H1 (cell line): ENCODE data around the gene ADARB2. TPM values are rescaled to one million over a fixed set of nuclear protein-coding genes. Genes with fewer than 3 reads are reported as not detected.

ENCODE experiments used
- CTCF ChIA-PET: fragments of 300-600 bp; sonication (Branson Sonifier 250); formaldehyde crosslinking; loops from one replicate; lab custom pipeline; 2021; ENCODE audit not compliant: partially characterized antibody; lab: Charles Lee
- POLR2A ChIA-PET: fragments of 300-600 bp; sonication (Branson Sonifier 250); formaldehyde crosslinking; loops from one replicate; lab custom pipeline; 2021; ENCODE audit warnings: inconsistent platforms; ENCODE audit not compliant: partially characterized antibody; lab: Charles Lee
- DNase-seq, 2 experiments: peaks; one replicate each; pipeline versions ENCODE4 v3.0.0 to v3.0.0-alpha.2; 2010 to 2022; ENCODE audit warnings: low spot score in 2 of 2, low read depth in 1 of 2, mixed read lengths in 1 of 2
- FAIRE-seq: peaks from 2 replicates; lab custom pipeline; 2011; peaks lifted over from hg19 to GRCh38; lab: Jason Lieb, UNC
- H2AFZ ChIP-seq: 2 replicates; pipeline ENCODE4 v1.8.1; 2012; ENCODE audit warnings: low read length, inconsistent platforms
- H2AK5ac ChIP-seq: 2 replicates; pipeline ENCODE4 v1.6.1; 2013; ENCODE audit warnings: low read depth, low read length
- H2BK120ac ChIP-seq: replicated peaks from 2 replicates; pipeline ENCODE3; 2013; ENCODE audit warnings: low read depth, low read length, inconsistent platforms
- H2BK12ac ChIP-seq: 2 replicates; pipeline ENCODE4 v1.6.1; 2013; ENCODE audit warnings: low read depth, low read length
- H2BK15ac ChIP-seq: 2 replicates; pipeline ENCODE4 v1.6.1; 2013; ENCODE audit warnings: low read length
- H2BK20ac ChIP-seq: 2 replicates; pipeline ENCODE4 v1.6.1; 2013; ENCODE audit warnings: low read length
- H2BK5ac ChIP-seq: 2 replicates; pipeline ENCODE4 v1.6.1; 2013; ENCODE audit warnings: low read depth, low read length
- H3K14ac ChIP-seq: 2 replicates; pipeline ENCODE4 v1.6.1; 2013; ENCODE audit warnings: inconsistent platforms; ENCODE audit not compliant: insufficient read length
- H3K18ac ChIP-seq: 2 replicates; pipeline ENCODE4 v1.6.1; 2013; ENCODE audit warnings: low read length; ENCODE audit errors: extremely low read depth
- H3K23ac ChIP-seq: 2 replicates; pipeline ENCODE4 v1.6.1; 2013; ENCODE audit warnings: inconsistent platforms; ENCODE audit not compliant: insufficient read length
- H3K23me2 ChIP-seq: 2 replicates; pipeline ENCODE4 v1.6.1; 2013; ENCODE audit warnings: low read depth, low read length
- H3K27ac ChIP-seq: 2 replicates; pipeline ENCODE4 v1.6.1; 2011; ENCODE audit warnings: low read depth, low read length, inconsistent platforms
- H3K27me3 ChIP-seq, 4 experiments: replicated peaks in 1 of 4; 1 replicate in 1 of 4; 2 replicates in 3 of 4; pipeline versions ENCODE4 v1.6.1 to v1.8.1; 2011 to 2013; ENCODE audit warnings: low read length in 3 of 4, mild to moderate bottlenecking in 3 of 4, inconsistent platforms in 2 of 4, mixed read lengths in 2 of 4, moderate library complexity in 1 of 4; ENCODE audit not compliant: control insufficient read depth in 3 of 4, insufficient read depth in 3 of 4; ENCODE audit errors: extremely low read depth in 1 of 4
- H3K36me3 ChIP-seq, 4 experiments: 2 replicates each; pipeline versions ENCODE4 v1.6.1 to v1.8.1; 2011 to 2013; ENCODE audit warnings: mild to moderate bottlenecking in 4 of 4, low read length in 3 of 4, moderate library complexity in 2 of 4, control low read depth in 1 of 4, inconsistent platforms in 1 of 4; ENCODE audit not compliant: insufficient read depth in 4 of 4, control insufficient read depth in 2 of 4
- H3K4ac ChIP-seq: replicated peaks from 2 replicates; pipeline ENCODE3; 2013; ENCODE audit warnings: low read length, low read depth, mixed read lengths, inconsistent platforms; ENCODE audit not compliant: insufficient read length
- H3K4me1 ChIP-seq, 4 experiments: replicated peaks in 1 of 4; 1 replicate in 1 of 4; 2 replicates in 3 of 4; pipeline versions ENCODE4 v1.6.1 to v1.8.1; 2011 to 2013; ENCODE audit warnings: low read length in 3 of 4, inconsistent platforms in 2 of 4, mixed read lengths in 1 of 4; ENCODE audit not compliant: insufficient read depth in 4 of 4, control insufficient read depth in 3 of 4
- H3K4me2 ChIP-seq, 2 experiments: 2 replicates each; pipeline versions ENCODE4 v1.6.1 to v1.8.1; 2011 to 2013; ENCODE audit warnings: low read depth in 2 of 2, low read length in 2 of 2, control low read depth in 1 of 2, inconsistent platforms in 1 of 2, mild to moderate bottlenecking in 1 of 2; ENCODE audit not compliant: insufficient read depth in 1 of 2
- H3K4me3 ChIP-seq, 4 experiments: fragments of 200-600, 300-600 bp in 1 of 4; sonication (generic), shearing (Covaris generic), sonication (Bioruptor Twin) in 1 of 4; 2 replicates each; pipeline versions ENCODE4 v1.5.1 to v1.8.1; 2011 to 2016; ENCODE audit warnings: low read length in 4 of 4, low read depth in 3 of 4, control low read depth in 2 of 4, inconsistent platforms in 2 of 4, mild to moderate bottlenecking in 2 of 4, mixed read lengths in 1 of 4, moderate library complexity in 1 of 4; ENCODE audit not compliant: insufficient read depth in 2 of 4; ENCODE audit errors: extremely low read depth in 1 of 4
- H3K56ac ChIP-seq: replicated peaks from 2 replicates; pipeline ENCODE3; 2013; ENCODE audit warnings: low read depth, mild to moderate bottlenecking, mixed read lengths, low read length, inconsistent platforms; ENCODE audit not compliant: insufficient read length
- H3K79me1 ChIP-seq: 2 replicates; pipeline ENCODE4 v1.6.1; 2013; ENCODE audit warnings: low read depth, low read length, control low read depth
- H3K79me2 ChIP-seq, 2 experiments: 2 replicates each; pipeline versions ENCODE4 v1.6.1 to v1.8.1; 2012 to 2013; ENCODE audit warnings: low read length in 2 of 2, mild to moderate bottlenecking in 2 of 2, inconsistent platforms in 1 of 2; ENCODE audit not compliant: insufficient read depth in 2 of 2, control insufficient read depth in 1 of 2
- H3K9ac ChIP-seq, 4 experiments: replicated peaks in 1 of 4; 1 replicate in 1 of 4; 2 replicates in 3 of 4; pipeline versions ENCODE4 v1.6.1 to v1.8.1; 2011 to 2013; ENCODE audit warnings: low read depth in 3 of 4, low read length in 3 of 4, control low read depth in 2 of 4, mild to moderate bottlenecking in 2 of 4, moderate library complexity in 2 of 4, inconsistent platforms in 1 of 4; ENCODE audit errors: extremely low read depth in 1 of 4
- H3K9me3 ChIP-seq, 2 experiments: 2 replicates each; pipeline versions ENCODE4 v1.6.1 to v1.8.1; 2012 to 2013; ENCODE audit warnings: mild to moderate bottlenecking in 2 of 2, moderate library complexity in 2 of 2, control low read depth in 1 of 2, inconsistent platforms in 1 of 2, low read depth in 1 of 2, low read length in 1 of 2, mixed read lengths in 1 of 2; ENCODE audit not compliant: insufficient read depth in 2 of 2
- H4K20me1 ChIP-seq, 2 experiments: replicated peaks in 1 of 2; 2 replicates each; pipeline versions ENCODE3 to v1.8.1; 2011 to 2013; ENCODE audit warnings: inconsistent platforms in 2 of 2, low read length in 2 of 2, mild to moderate bottlenecking in 1 of 2; ENCODE audit not compliant: insufficient read depth in 2 of 2, control insufficient read depth in 1 of 2
- H4K5ac ChIP-seq: 2 replicates; pipeline ENCODE4 v1.6.1; 2013; ENCODE audit warnings: low read length, low read depth, mixed read lengths, inconsistent platforms; ENCODE audit not compliant: insufficient read length
- H4K8ac ChIP-seq: 2 replicates; pipeline ENCODE4 v1.8.0; 2013; ENCODE audit warnings: mild to moderate bottlenecking, moderate library complexity, low read length, inconsistent platforms; ENCODE audit not compliant: insufficient read depth; ENCODE audit errors: extremely low read depth
- H4K91ac ChIP-seq: replicated peaks from 2 replicates; pipeline ENCODE3; 2013; ENCODE audit warnings: low read length, mixed read lengths, inconsistent platforms; ENCODE audit not compliant: insufficient read length
- CBX8 ChIP-seq: fragments of 300-800, 300-1000 bp; sonication (generic); IDR thresholded peaks from 2 replicates; pipeline ENCODE4 v1.7.1; 2016; ENCODE audit warnings: low read depth, low read length, borderline replicate concordance
- CREB1 ChIP-seq: IDR thresholded peaks from 2 replicates; pipeline ENCODE4 v1.6.1; 2012; ENCODE audit warnings: inconsistent platforms
- EP300 ChIP-seq, 2 experiments: IDR thresholded peaks; 1 replicate in 1 of 2; 2 replicates in 1 of 2; pipeline ENCODE4 v1.6.1; 2011 to 2012; ENCODE audit warnings: low read depth in 2 of 2, low read length in 2 of 2, mild to moderate bottlenecking in 2 of 2, borderline replicate concordance in 1 of 2, inconsistent platforms in 1 of 2, moderate library complexity in 1 of 2
- HDAC2 ChIP-seq, 2 experiments: fragments of 300-600 bp in 1 of 2; sonication (generic) in 1 of 2; IDR thresholded peaks; 2 replicates each; pipeline ENCODE4 v1.6.1; 2011 to 2012; ENCODE audit warnings: low read depth in 2 of 2, low read length in 2 of 2, mild to moderate bottlenecking in 2 of 2, moderate library complexity in 2 of 2, borderline replicate concordance in 1 of 2, inconsistent platforms in 1 of 2
- HDAC6 ChIP-seq: IDR thresholded peaks from one replicate; pipeline ENCODE4 v1.7.1; 2012; ENCODE audit warnings: low read depth, mild to moderate bottlenecking, inconsistent platforms, low read length, moderate library complexity
- KDM5A ChIP-seq: fragments of 200-600 bp; IDR thresholded peaks from 2 replicates; pipeline ENCODE4 v1.7.1; 2012; ENCODE audit warnings: mild to moderate bottlenecking, low read length, inconsistent platforms, mixed read lengths
- SIRT6 ChIP-seq: IDR thresholded peaks from one replicate; pipeline ENCODE4 v1.7.1; 2012; ENCODE audit warnings: low read length, inconsistent platforms
- TBP ChIP-seq: IDR thresholded peaks from 2 replicates; pipeline ENCODE4 v1.6.1; 2011; ENCODE audit warnings: low read depth, low read length, improper control_type of control experiment
- TEAD4 ChIP-seq: IDR thresholded peaks from 2 replicates; pipeline ENCODE4 v1.6.1; 2012; ENCODE audit warnings: low read depth, low read length, inconsistent platforms, mixed read lengths
- WGBS, 2 experiments: shearing (Covaris generic) in 1 of 2; methylation state at CpG; one replicate each; pipeline versions ENCODE4 v1.1.6 to v1.1.7; 2013 to 2015; ENCODE audit warnings: low lambda C conversion rate in 2 of 2, mixed read lengths in 2 of 2, inconsistent platforms in 1 of 2, low coverage in 1 of 2, missing lambda C conversion rate in 1 of 2; ENCODE audit not compliant: insufficient replicate concordance in 2 of 2, insufficient coverage in 1 of 2, insufficient read length in 1 of 2; ENCODE audit errors: extremely low coverage in 1 of 2, missing lambda C conversion rate in 1 of 2; 5-methylcytosine and 5-hydroxymethylcytosine counted together
- polyA plus RNA-seq, 7 experiments: library from polyadenylated mRNA; depleted of rRNA in 3 of 7; stranded (reverse) in 5 of 7; unstranded in 2 of 7; fragments of >200 nt in 5 of 7; fragments of 200-250 nt in 2 of 7; gene quantifications; 1 replicate in 5 of 7; 2 replicates in 1 of 7; 4 replicates in 1 of 7; pipeline versions ENCODE4 v1.2.1 to v1.2.3, GENCODE V29; 2011 to 2013; ENCODE audit warnings: missing spikeins in 2 of 7, mixed read lengths in 2 of 7
- total RNA-seq: library from RNA; stranded (reverse); fragmentation: NEBNext Ultra II Directional; extraction: Animal tissue kit (Norgen Biotek cat#: 25700); gene quantifications from 2 replicates; pipeline ENCODE4 v1.2.1, GENCODE V29; 2021
- TF ChIP-seq, protein P1 (sequence below), 3 experiments: IDR thresholded peaks; 1 replicate in 2 of 3; 2 replicates in 1 of 3; pipeline versions ENCODE4 v1.5.1 to v1.6.1; 2011; ENCODE audit warnings: low read length in 3 of 3, mild to moderate bottlenecking in 3 of 3, inconsistent platforms in 2 of 3, low read depth in 1 of 3, moderate library complexity in 1 of 3; ENCODE audit not compliant: insufficient read depth in 1 of 3; ENCODE audit errors: control extremely low read depth in 1 of 3
- TF ChIP-seq, protein P2 (sequence below): IDR thresholded peaks from 2 replicates; pipeline ENCODE4 v1.6.1; 2012; ENCODE audit warnings: inconsistent platforms

Gene ADARB2
- total and polyA plus RNA-seq, 2 of the 8 experiments (the other 6 are each of a cell fraction or from before 2014, with no cell fraction given): 2.2 to 2.8 TPM

DNA sequence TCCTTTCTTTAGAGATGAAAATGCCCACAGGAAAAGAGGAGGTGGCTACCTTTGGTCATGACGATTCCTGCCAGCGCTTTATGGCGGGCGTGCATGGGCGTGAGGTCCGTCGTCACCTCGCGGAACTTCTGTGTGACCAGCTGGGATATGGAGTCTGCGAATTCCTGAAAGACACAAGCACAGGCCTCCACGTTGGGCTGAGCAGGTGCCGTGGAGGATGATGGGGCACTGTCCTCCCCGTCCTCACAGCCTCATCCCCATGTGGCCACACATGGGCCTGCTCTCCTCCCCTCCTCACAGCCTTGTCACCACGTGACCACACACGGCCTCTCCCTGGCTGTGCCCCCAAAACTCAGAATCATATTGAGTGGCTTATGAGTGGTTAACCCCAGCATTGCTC lies 466.4 kb downstream of the ADARB2 start:
- Histone ChIP-seq H3K27ac (no peak overlapping the region), H3K4me1 (no peaks in the 10 kb centered on the region), H3K9me3 (no peaks in the 10 kb centered on the region), H4K8ac (peak overlapping the region; percentile 45), H3K79me2 (no peaks in the 10 kb centered on the region), H3K23ac (no peak overlapping the region), H2BK20ac (no peak overlapping the region), H3K4me2 (no peak overlapping the region), H2AFZ (no peak overlapping the region), H3K4me3 (no peak overlapping the region), H3K27me3 (no peaks in the 10 kb centered on the region), H3K36me3 (no peaks in the 10 kb centered on the region), H3K9ac (no peak overlapping the region), H3K79me1 (no peaks in the 10 kb centered on the region), H3K23me2 (no peaks in the 10 kb centered on the region), H2AK5ac (no peak overlapping the region), H2BK5ac (no peak overlapping the region), H4K20me1 (no peaks in the 10 kb centered on the region), H2BK120ac (no peak overlapping the region), H3K14ac (no peak overlapping the region), H3K56ac (no peak overlapping the region), H2BK12ac (no peak overlapping the region), H3K18ac (no peak overlapping the region), H4K5ac (no peak overlapping the region), H2BK15ac (no peak overlapping the region), H3K4ac (peak overlapping the region; percentile 17), H4K91ac (peak overlapping the region; percentile 61)
- ChIA-PET POLR2A (no interaction called here), CTCF (interaction anchor here (0.6 kb wide), 1 partner anchor 81 kb away, joined by 4 read pairs; no protein-coding TSS in a partner anchor)
- WGBS, 2 experiments: 95% methylated on average over 15 of the region's 15 CpGs; no CpG with 5 or more reads in 1 of the 2 experiments
- DNase-seq (no peak), FAIRE-seq (no peak)
- no peak for TF ChIP-seq CBX8
- TF ChIP-seq EP300 (IDR thresholded peaks at IDR 0.05; ENCODE audit: borderline replicate concordance in 1 of 2, low read depth in 2 of 2, low read length in 2 of 2): no peak
- TF ChIP-seq TEAD4: no peak
- no peak for TF ChIP-seq KDM5A
- TF ChIP-seq, protein P1, sequence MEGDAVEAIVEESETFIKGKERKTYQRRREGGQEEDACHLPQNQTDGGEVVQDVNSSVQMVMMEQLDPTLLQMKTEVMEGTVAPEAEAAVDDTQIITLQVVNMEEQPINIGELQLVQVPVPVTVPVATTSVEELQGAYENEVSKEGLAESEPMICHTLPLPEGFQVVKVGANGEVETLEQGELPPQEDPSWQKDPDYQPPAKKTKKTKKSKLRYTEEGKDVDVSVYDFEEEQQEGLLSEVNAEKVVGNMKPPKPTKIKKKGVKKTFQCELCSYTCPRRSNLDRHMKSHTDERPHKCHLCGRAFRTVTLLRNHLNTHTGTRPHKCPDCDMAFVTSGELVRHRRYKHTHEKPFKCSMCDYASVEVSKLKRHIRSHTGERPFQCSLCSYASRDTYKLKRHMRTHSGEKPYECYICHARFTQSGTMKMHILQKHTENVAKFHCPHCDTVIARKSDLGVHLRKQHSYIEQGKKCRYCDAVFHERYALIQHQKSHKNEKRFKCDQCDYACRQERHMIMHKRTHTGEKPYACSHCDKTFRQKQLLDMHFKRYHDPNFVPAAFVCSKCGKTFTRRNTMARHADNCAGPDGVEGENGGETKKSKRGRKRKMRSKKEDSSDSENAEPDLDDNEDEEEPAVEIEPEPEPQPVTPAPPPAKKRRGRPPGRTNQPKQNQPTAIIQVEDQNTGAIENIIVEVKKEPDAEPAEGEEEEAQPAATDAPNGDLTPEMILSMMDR (IDR thresholded peaks at IDR 0.05; ENCODE audit: control extremely low read depth in 1 of 3, insufficient read depth in 1 of 3, low read depth in 1 of 3, low read length in 3 of 3): no peak
- no peak for TF ChIP-seq HDAC2 (IDR thresholded peaks at IDR 0.05; ENCODE audit: borderline replicate concordance in 1 of 2, low read depth in 2 of 2, low read length in 2 of 2)
- TF ChIP-seq, protein P2, sequence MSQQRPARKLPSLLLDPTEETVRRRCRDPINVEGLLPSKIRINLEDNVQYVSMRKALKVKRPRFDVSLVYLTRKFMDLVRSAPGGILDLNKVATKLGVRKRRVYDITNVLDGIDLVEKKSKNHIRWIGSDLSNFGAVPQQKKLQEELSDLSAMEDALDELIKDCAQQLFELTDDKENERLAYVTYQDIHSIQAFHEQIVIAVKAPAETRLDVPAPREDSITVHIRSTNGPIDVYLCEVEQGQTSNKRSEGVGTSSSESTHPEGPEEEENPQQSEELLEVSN: no peak
- no peak for TF ChIP-seq SIRT6
- no peak for TF ChIP-seq CREB1
- TF ChIP-seq HDAC6: no peak
- TF ChIP-seq TBP: no peak
